Spleen (tissue), 7 donors: ENCODE results near the gene TMEM114.

Experiments
- POLR2A ChIP-seq, 3 donors: fragments of 450-650 bp; IDR thresholded peaks; one replicate each; pipeline ENCODE4 v1.5.1; 2017; ENCODE audit warnings: antibody characterized with exemption in 3 of 3, mild to moderate bottlenecking in 1 of 3
- POLR2AphosphoS5 ChIP-seq, 3 donors: sonication (generic); formaldehyde crosslinking; IDR thresholded peaks; one replicate each; pipeline ENCODE4 v1.5.1; 2017; ENCODE audit warnings: antibody characterized with exemption in 3 of 3
- TF ChIP-seq, protein P1 (sequence below), 11 experiments: fragments of 200-600 bp in 7 of 11; fragments of 450-650 bp in 4 of 11; sonication (generic) in 4 of 11; IDR thresholded peaks in 8 of 11; conservative IDR thresholded peaks in 3 of 11; 1 replicate in 7 of 11; 2 replicates in 4 of 11; pipeline versions ENCODE4 v1.4.0 to v1.8.0; 2016 to 2021; ENCODE audit warnings: antibody characterized with exemption in 11 of 11, inconsistent platforms in 4 of 11, mild to moderate bottlenecking in 1 of 11
- donor health status: DM: no; HTN: no; CAD: no; lungs with moderate emphysema.
- donor health status: DM: no; HTN: no; CAD: no.
- donor health status: DM: no; HTN: no; CAD: no.

DNA sequence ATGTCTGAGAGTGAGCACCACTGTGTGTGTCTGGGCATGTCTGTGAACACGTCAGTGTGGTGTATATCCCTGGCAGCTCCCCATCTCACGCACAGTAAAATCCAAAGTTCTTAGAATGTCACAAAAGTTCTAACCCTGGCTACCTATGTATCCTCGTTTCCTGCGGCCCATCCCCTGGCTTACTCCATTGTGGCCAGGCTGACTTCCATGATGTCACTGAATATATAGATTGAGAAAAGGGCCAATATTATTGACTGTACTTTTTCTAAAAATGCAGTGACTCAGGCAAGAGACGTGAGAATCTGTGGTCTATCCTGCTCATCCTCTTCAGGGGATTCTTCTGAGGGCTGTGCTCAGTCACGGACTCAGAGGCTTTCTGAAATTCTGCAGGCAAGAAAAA lies 30.2 kb upstream of the TMEM114 start:
- TF ChIP-seq POLR2AphosphoS5 (IDR thresholded peaks at IDR 0.05) (no peak), POLR2A (IDR thresholded peaks at IDR 0.05) (no peak)
- TF ChIP-seq, protein P1, sequence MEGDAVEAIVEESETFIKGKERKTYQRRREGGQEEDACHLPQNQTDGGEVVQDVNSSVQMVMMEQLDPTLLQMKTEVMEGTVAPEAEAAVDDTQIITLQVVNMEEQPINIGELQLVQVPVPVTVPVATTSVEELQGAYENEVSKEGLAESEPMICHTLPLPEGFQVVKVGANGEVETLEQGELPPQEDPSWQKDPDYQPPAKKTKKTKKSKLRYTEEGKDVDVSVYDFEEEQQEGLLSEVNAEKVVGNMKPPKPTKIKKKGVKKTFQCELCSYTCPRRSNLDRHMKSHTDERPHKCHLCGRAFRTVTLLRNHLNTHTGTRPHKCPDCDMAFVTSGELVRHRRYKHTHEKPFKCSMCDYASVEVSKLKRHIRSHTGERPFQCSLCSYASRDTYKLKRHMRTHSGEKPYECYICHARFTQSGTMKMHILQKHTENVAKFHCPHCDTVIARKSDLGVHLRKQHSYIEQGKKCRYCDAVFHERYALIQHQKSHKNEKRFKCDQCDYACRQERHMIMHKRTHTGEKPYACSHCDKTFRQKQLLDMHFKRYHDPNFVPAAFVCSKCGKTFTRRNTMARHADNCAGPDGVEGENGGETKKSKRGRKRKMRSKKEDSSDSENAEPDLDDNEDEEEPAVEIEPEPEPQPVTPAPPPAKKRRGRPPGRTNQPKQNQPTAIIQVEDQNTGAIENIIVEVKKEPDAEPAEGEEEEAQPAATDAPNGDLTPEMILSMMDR (IDR thresholded peaks at IDR 0.05 in 8 of 11, conservative IDR thresholded peaks at IDR 0.05 in 3 of 11): no peak
